Stimulated activated CD4-positive, alpha-beta T cell treated with anti-CD3 and anti-CD28 coated beads, Interleukin-15, amount 100 ng/mL, for 24 hours (primary cell): Measurements from ENCODE around the gene DCAF11.

Source experiments
- DNase-seq: peaks from one replicate; pipeline ENCODE4 v3.0.0-alpha.2; 2020

DCAF11 gene

GRCh38 chr14:24114532-24115421 lies at the start of gene DCAF11, which contains the start of gene NRL:
Gene DCAF11 (plus strand): TSS chr14:24114777. CDS start chr14:24115595, 818 bp downstream.
Gene NRL (minus strand): TSS chr14:24114949. CDS start chr14:24082848, 32,101 bp downstream.
- peak; percentile 99 for DNase-seq

DNA sequence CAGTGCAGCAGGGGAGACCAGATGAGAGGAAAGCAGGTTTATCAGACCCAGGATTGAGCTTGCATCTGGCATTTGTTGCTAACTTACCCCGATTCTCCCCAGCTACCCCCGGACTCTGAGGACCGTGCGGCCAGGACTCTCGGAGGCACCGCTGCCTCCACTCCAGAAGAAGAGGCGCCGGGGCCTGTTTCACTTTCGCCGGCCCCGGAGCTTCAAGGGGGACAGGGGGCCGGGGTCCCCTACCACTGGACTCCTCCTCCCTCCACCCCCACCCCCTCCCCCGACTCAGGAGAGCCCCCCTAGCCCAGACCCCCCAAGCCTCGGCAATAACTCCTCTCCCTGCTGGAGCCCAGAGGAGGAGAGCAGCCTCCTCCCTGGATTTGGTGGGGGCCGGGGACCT lies 49.7 kb upstream of the DCAF11 start:
- no peak for DNase-seq

- DNase-seq: no peak
Measured at GRCh38 chr14:24065408-24065807, 49.2 kb upstream of the DCAF11 start.

DNA sequence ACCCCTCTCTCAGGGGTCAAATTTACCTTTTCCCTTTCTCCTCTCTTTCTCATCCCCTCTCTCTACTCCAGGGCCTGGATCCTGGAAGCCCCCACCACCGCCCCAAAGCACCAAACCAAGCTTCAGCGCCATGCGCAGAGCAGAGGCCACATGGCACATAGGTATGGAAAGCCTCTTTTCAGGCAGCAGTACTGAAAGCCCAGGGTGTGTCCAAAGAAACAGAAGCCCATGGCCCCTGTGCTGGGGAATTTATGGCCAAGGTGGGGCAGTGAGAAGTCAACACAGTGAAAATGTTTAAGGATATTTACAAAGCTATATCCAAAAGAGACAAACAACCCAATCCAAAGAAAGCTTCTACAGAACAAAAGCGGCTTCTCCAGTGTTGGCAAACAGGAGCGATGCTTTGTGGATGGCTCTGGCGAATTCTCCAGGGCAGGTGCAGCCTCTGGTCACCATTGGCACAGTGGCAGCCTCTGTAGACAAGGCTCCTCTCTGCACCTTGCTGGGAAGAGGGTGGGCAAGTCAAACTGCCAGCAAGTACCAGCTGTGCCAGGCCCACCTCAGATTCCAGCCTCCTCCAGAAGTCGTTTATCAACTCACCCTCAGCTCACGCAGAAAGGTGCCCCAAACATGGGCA lies 48.0 kb upstream of the DCAF11 start:
- no peak for DNase-seq

DNA sequence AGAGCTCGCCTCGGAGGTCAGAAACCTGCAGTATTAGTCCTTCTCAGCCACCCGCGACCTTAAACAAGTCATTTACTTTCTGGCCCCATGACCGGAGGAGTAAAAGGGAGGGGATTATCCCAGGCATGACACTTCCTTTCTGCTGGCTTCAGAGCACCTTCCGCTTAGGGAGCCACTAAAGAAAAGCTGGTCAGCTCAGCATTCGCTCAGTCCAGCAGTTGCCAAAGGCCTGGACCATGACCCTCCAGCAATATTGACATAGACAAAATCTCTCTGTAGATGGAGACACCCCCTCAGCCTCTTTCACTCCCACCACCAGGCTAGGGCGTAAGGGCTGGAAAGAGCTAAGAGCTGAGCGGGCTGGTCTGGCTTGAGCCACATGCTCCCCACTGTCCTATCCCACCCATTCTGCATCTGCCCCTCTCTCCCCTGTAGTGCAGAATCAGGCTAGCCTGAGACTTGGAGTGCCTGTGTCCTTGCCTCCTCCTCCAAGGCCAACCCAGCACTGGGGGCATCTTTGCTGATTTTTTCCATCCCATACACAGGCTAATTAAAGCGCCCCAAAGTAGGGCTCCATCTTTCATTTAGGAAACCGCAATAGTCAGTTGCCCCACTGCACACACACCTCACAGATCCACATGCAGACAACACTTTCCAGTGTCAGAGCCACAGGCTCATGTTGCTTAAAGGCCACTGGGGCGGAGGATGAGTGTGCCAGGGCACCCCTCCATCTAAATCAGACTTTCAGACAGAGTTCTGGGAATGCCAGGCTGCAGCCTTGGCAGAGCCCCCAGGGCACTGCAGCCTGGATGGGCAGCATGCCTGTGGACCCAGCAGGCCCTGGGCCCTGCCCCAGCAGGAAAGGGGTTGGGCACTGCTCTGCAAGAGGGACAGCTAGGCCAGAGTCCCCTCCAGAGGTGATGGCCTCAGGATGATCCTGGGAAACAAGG lies 47.2 kb upstream of the DCAF11 start:
- no peak for DNase-seq

- no peak for DNase-seq
Measured at GRCh38 chr14:24068711-24069410, 45.7 kb upstream of the DCAF11 start.

GRCh38 chr14:24069411-24069735 lies 45.2 kb upstream of the DCAF11 start:
- DNase-seq: no peak

DNA sequence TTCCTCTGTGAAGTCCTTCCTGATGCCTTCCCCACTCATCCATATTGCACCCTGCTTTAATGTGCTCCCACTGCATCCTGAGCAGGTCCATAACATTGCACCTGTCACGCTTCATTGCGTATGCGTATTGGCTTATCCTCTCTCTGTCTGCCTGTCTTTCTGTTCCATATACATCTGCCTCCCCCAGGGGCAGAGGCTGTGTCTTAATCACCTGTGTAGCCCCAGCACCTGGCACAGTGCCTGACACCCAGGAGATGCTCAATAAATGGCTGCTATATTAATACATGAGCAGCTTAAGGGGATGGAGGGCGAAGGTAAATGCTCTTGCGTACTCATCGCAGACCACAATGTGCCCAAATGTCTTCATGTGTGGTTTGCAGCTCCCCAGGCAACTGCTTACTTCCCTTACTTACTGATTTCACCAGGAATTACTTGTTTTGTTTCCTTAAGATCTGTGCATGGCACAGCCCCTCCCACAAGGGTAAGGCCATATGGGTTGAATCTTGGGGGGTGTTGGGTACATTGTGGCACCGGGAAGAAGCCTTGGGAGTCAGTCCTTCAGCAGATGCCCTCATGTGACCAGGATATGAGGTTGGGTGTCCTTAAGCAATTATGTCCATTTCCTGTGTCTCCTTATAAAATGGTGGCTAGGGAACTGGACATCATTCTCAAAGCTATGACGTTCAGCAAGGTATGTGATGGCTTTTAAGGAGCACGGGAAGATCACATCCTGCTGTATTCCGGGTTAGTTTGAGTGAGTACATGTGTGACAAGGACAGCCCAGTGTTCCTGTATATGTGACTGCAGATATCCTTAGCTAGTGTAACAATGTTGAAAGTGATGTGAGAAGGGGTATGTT lies 44.1 kb upstream of the DCAF11 start:
- DNase-seq: no peak

DNA sequence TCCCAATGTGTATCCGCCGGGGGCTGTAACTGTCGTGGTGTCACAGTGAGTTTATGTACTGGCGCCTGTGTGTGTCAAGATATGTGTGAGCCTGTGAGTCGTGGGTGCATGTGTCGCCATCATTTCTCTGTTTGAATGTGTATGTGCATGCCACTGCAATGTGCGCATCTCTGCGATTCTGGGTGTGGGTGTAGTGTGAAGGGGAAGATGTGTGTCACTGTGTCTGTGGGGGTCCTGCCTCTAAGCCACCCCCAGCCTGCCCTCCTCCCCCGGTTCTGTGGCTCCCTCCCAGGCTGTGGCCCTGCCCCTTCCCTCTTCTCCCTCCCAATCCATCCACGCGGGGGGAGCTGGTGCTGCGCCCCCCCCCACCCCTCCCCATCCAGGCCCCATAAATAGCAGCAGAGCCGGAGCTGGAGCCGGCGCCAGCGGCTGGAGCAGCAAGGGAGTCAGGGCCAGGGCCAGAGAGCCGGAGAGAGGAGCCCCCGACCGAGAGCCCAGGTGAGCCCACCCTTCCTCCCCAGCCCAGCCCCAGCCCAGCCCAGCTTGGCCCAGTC lies 43.4 kb upstream of the DCAF11 start, which contains the start of gene CPNE6:
TSS of gene CPNE6 (plus strand) at position 419 of the 554 bp plus-strand sequence. CDS start 1,375 bp downstream, outside the sequence.
- peak; percentile 59 for DNase-seq

DNA sequence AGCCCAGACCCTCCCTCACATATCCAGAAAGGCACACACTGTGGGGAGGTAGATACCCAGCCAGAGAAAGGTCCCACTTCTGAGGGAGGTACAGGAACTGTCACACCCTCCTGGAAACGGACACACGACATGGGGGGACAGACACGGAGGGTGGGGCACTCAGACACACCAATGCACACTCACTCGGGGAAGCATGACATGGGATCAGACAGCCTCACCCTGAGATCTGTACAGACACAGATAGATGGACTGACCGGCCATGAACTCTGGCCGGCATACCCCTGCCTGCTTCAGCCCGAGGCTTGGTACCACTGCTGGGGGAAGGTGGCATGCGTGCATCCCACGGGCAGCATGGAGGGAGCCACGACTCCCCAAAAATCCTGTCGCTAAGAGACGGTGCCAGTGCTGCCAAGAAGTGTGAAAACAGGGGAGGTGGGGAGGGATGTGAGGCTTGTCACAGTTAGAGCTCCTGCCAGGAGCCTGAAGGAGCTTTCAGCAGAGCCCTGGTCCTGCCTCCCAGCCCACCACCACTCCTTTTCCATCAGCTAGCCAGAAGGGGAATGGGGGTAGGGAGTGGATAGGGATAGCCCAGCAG lies 42.6 kb upstream of the DCAF11 start:
- no peak for DNase-seq

- no peak for DNase-seq
Measured at GRCh38 chr14:24072436-24072835, 42.1 kb upstream of the DCAF11 start.

GRCh38 chr14:24072881-24073877 lies 41.4 kb upstream of the DCAF11 start:
- no peak for DNase-seq

- DNase-seq: no peak
Measured at GRCh38 chr14:24074625-24075484, 39.7 kb upstream of the DCAF11 start.

GRCh38 chr14:24075485-24076301 lies 38.9 kb upstream of the DCAF11 start:
- no peak for DNase-seq

DNA sequence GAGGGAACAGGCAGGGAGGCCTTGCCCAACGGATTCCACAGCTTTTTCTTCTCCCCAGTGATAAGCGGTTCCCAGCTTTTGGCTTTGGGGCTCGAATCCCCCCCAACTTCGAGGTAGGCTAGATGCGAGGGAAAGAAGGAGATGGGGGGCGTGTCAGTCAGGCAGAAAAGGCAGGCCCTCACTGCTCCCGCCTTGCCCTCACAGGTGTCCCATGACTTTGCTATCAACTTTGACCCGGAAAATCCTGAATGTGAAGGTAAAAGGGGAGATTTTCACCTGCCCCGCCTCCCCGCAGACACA lies 38.3 kb upstream of the DCAF11 start:
- DNase-seq: no peak

DNA sequence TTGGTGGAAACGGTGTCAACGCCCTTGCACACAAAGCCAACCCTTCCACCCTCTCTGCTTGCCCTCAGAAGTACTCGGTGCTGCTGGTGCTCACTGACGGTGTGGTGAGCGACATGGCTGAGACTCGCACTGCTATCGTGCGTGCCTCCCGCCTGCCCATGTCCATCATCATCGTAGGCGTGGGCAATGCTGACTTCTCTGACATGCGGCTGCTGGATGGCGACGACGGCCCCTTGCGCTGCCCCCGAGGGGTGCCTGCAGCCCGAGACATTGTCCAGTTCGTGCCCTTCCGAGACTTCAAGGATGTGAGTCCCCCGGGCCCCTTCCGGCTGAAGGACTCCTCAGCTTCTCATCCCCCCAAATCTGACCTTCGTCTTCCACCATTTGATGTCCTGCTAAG lies 37.5 kb upstream of the DCAF11 start:
- DNase-seq: no peak

DNA sequence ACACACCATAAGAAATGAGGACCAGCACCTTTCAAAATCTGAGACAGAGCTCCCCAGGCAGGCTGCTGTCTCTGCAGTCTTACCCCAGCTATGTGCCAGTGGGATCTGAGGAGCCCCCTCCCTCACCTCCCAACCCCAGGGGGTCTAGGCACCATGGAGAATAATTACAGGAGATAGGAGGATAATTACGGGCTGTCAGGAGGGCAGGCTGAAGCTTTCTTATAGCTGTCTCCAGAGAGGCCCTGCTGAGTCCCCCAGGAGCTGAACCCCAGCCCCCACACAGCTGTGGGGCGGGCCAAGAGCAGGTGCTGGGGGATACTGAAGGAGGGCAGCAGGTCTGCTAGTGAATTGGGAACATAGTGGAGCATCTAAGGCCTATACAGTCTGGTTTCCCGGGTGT lies 36.4 kb upstream of the DCAF11 start:
- no peak for DNase-seq
